ENCODE measurements around the gene AAGAB.

Gene AAGAB

GRCh38 chr15:67207555-67208207 lies 46.8 kb downstream of the AAGAB start:
- DNase-seq = no peak

- DNase-seq = no peak
Measured at GRCh38 chr15:67202991-67203390, 51.5 kb downstream of the AAGAB start.

GRCh38 chr15:67202091-67202490 lies 52.4 kb downstream of the AAGAB start:
- DNase-seq = no peak

GRCh38 chr15:67201136-67201535 lies 53.3 kb downstream of the AAGAB start:
- no peak for DNase-seq

GRCh38 chr15:67199881-67200763 lies 54.3 kb downstream of the AAGAB start:
- no peak for DNase-seq

GRCh38 chr15:67199391-67199790 lies 55.1 kb downstream of the AAGAB start:
- no peak for DNase-seq

GRCh38 chr15:67198157-67198754 lies 56.2 kb downstream of the AAGAB start:
- DNase-seq = no peak

- no peak for DNase-seq
Measured at GRCh38 chr15:67197364-67197695, 57.1 kb downstream of the AAGAB start.

GRCh38 chr15:67196672-67197363 lies 57.6 kb downstream of the AAGAB start:
- DNase-seq = no peak

- no peak for DNase-seq
Measured at GRCh38 chr15:67196222-67196621, 58.2 kb downstream of the AAGAB start.

GRCh38 chr15:67195305-67195704 lies 59.2 kb downstream of the AAGAB start:
- DNase-seq = no peak

- DNase-seq = no peak
Measured at GRCh38 chr15:67194171-67195114, 60.0 kb downstream of the AAGAB start.

GRCh38 chr15:67193223-67193990 lies 61.1 kb downstream of the AAGAB start:
- no peak for DNase-seq

GRCh38 chr15:67192185-67192820 lies 62.2 kb downstream of the AAGAB start:
- no peak for DNase-seq

GRCh38 chr15:67190813-67191212 lies 63.6 kb downstream of the AAGAB start:
- no peak for DNase-seq

GRCh38 chr15:67190326-67190725 lies 64.1 kb downstream of the AAGAB start:
- no peak for DNase-seq

GRCh38 chr15:67189326-67190051 lies 65.0 kb downstream of the AAGAB start:
- no peak for DNase-seq

GRCh38 chr15:67188551-67189218 lies 65.8 kb downstream of the AAGAB start:
- DNase-seq = no peak

- DNase-seq = no peak
Measured at GRCh38 chr15:67187351-67187854, 67.1 kb downstream of the AAGAB start.
